ENCODE measurements around the gene TSLP. TPM values are rescaled to one million over a fixed set of nuclear protein-coding genes. Genes with fewer than 3 reads are reported as not detected.

The TSLP gene
- total RNA-seq, 4 donors from 2014 or later: 1.1 to 2.2 (median 1.2) TPM; not detected in 1

DNA sequence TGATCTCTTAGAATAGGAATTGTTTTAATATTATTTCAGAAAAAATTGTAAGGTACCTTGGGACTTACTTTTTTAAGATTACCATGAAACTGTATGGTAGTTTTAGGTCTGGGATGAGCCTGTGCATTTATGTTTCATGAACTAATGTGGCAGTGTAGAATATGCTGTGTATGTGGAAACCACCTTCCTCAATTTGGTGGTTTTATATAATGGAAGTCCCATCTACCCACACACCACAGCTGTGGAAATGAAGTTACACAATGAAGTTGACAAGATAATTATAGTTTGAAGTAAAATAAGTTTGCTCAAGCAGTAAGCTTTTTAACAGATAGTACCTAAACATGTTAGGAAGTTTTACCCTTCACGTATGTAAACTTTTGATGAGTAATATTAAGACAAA lies 45.0 kb downstream of the TSLP start:
- no peak for DNase-seq (ENCODE audit: low spot score)
- ATAC-seq (ENCODE audit: low FRiP score): no peak
- TF ChIP-seq, protein P1, sequence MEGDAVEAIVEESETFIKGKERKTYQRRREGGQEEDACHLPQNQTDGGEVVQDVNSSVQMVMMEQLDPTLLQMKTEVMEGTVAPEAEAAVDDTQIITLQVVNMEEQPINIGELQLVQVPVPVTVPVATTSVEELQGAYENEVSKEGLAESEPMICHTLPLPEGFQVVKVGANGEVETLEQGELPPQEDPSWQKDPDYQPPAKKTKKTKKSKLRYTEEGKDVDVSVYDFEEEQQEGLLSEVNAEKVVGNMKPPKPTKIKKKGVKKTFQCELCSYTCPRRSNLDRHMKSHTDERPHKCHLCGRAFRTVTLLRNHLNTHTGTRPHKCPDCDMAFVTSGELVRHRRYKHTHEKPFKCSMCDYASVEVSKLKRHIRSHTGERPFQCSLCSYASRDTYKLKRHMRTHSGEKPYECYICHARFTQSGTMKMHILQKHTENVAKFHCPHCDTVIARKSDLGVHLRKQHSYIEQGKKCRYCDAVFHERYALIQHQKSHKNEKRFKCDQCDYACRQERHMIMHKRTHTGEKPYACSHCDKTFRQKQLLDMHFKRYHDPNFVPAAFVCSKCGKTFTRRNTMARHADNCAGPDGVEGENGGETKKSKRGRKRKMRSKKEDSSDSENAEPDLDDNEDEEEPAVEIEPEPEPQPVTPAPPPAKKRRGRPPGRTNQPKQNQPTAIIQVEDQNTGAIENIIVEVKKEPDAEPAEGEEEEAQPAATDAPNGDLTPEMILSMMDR (IDR thresholded peaks at IDR 0.05): no peak

DNA sequence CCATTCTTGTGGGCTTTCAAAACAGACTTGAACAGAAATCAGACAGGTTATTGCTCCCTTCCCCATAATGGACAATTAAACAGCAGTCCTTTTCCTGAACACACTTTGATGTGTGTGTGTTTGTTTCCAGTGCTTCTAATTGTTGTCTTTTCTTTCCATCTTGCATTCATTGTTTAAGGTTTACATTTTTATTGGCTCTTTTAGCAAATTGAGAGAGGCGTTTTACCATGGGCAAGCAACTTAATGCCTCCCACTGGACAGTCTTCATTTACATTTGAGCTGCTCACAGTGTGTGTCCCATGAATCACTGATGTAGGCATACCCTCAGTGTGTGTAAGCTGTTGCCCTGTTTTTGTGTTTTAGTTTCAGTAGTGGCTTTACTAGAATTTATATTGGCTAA lies 45.6 kb downstream of the TSLP start:
- TF ChIP-seq, protein P1 (IDR thresholded peaks at IDR 0.05): no peak
- DNase-seq (ENCODE audit: low spot score) (no peak), ATAC-seq (ENCODE audit: low FRiP score) (no peak)

DNA sequence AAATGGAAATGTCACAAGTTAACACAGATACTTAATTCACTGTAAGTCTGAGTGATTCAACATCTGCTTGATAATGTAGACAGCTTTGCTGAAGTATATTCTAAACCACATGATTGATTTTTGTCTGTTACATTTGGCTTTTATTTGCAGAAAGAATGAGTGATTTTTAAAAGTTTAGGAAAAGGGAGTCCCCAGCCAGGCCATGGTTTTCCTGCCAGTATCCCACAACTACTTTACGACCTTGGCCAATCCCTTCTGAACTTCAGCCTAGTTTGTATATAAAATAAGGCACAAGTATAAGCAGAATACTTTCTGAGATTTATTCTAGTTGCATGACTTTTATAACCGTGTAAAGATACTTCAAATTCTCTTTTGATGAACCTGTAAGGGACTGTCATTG lies 47.7 kb downstream of the TSLP start:
- ATAC-seq (ENCODE audit: low FRiP score): no peak
- TF ChIP-seq, protein P1 (IDR thresholded peaks at IDR 0.05): no peak

DNA sequence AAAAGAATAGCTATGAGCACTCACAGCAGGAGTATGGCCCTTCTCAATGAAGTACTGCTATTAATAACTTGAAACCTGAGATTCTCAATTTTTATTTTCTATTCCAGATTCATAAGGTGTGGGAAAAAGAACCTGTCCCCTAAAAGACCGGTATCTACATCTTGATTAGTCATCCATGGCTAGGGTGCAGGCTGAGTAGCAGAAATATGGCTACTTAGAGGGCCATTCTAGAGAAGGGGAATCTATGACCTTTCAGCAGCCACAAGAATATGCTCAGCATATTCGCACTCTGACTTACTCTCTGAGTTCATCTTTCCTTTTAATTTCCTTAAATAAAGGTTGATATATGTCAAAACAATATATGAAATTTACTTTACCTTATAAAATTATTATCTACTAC lies 48.3 kb downstream of the TSLP start:
- DNase-seq (ENCODE audit: low spot score) (no peak), ATAC-seq (ENCODE audit: low FRiP score) (no peak)
- TF ChIP-seq, protein P1 (IDR thresholded peaks at IDR 0.05): no peak

More for the DNA sequence above, 47.7 kb downstream of the TSLP start:
- DNase-seq (ENCODE audit: low spot score): no peak

DNA sequence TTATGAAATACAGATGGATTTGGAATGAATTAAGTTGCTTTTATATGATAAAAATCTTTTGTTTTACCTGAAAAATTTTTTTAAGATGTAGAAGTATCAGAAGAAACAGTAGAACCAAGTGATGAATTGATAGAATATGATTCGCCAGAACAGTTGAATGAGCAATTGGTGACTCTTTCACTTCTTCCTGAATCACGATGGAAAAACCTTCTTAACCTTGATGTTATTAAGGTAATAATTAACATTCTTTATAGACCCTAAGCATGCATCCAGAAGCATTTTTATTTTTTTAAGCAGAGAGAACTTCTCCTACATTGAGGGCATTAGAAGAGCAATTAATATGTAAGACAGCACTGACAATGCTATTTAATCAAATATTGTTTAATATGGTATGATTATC lies 49.4 kb downstream of the TSLP start:
- TF ChIP-seq, protein P1 (IDR thresholded peaks at IDR 0.05): no peak
- DNase-seq (ENCODE audit: low spot score) (no peak), ATAC-seq (ENCODE audit: low FRiP score) (no peak)

DNA sequence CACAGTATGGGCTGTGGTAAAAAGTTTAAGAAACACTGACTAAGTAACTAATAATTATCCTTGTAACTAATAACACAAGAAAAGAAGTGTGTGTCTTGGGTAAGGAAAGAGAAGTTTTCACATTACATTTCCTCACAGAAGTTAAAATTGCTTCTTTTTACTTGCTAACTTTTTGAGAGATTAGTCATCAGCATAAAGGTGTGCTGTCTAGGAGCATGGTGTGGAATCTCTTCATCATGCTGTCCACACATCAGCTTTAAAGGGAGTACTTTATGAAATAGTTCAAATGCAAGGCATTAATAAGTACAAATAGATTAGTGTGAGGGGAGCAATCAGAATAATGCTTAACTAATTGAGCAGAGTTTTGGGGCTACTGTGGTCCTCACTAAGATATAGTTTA lies 50.4 kb downstream of the TSLP start:
- ATAC-seq (ENCODE audit: low FRiP score) (no peak), DNase-seq (ENCODE audit: low spot score) (no peak)
- TF ChIP-seq, protein P1 (IDR thresholded peaks at IDR 0.05): no peak

DNA sequence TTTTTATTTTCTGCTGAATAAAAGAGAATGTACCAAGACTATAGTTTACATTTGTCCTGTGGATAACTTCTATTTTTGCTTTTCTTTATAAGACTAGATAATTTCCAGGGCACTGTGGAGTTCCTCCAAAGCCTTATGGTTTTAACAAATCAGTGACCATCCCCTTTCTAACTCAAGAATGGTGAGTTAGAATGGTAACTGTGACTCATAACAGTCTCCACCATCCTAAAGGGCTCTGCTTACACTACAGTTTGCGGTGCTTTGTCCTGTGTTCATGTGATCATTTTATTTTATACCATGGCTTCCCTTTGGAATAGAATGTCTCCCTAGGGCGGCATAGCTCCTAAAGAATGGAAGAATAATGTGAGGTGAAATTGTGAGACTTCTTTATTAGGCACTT lies 50.9 kb downstream of the TSLP start:
- ATAC-seq (ENCODE audit: low FRiP score): no peak
- TF ChIP-seq, protein P1 (IDR thresholded peaks at IDR 0.05): no peak
- no peak for DNase-seq (ENCODE audit: low spot score)

Data from omental fat pad (tissue), 4 donors.